Mesenchymal stem cell (in vitro differentiated cells and primary cell): ENCODE results near the gene AFM. TPM values are rescaled to one million over a fixed set of nuclear protein-coding genes. Genes with fewer than 3 reads are reported as not detected.

Experiments used
- DNase-seq: peaks from one replicate; pipeline ENCODE4 v3.0.0-alpha.2; 2013
- H2AFZ ChIP-seq: one replicate; pipeline ENCODE4 v1.6.1; 2013; ENCODE audit warnings: low read depth, mild to moderate bottlenecking, control low read depth, inconsistent platforms, low read length, moderate library complexity
- H2AK5ac ChIP-seq: 2 replicates; pipeline ENCODE4 v1.6.1; 2013; ENCODE audit warnings: low read length, moderate library complexity, mild to moderate bottlenecking, inconsistent platforms; ENCODE audit not compliant: severe bottlenecking
- H2BK120ac ChIP-seq: one replicate; pipeline ENCODE4 v1.6.1; 2013; ENCODE audit warnings: low read depth, mild to moderate bottlenecking, inconsistent platforms, low read length, moderate library complexity
- H2BK12ac ChIP-seq, 2 experiments: one replicate each; pipeline ENCODE4 v1.6.1; 2013; ENCODE audit warnings: inconsistent platforms in 2 of 2, low read length in 2 of 2, mild to moderate bottlenecking in 2 of 2, moderate library complexity in 2 of 2, control low read depth in 1 of 2
- H2BK15ac ChIP-seq: one replicate; pipeline ENCODE4 v1.6.1; 2013; ENCODE audit warnings: mild to moderate bottlenecking, low read depth, inconsistent platforms; ENCODE audit not compliant: poor library complexity, severe bottlenecking
- H2BK5ac ChIP-seq: 2 replicates; pipeline ENCODE4 v1.6.1; 2013; ENCODE audit warnings: low read depth, mild to moderate bottlenecking, low read length, control low read depth, inconsistent platforms; ENCODE audit not compliant: poor library complexity, severe bottlenecking
- H3K14ac ChIP-seq, 2 experiments: one replicate each; pipeline ENCODE4 v1.6.1; 2013; ENCODE audit warnings: inconsistent platforms in 2 of 2, low read length in 2 of 2, control low read depth in 1 of 2, mild to moderate bottlenecking in 1 of 2, moderate library complexity in 1 of 2
- H3K18ac ChIP-seq, 2 experiments: one replicate each; pipeline ENCODE4 v1.6.1; 2013; ENCODE audit warnings: inconsistent platforms in 2 of 2, low read length in 2 of 2, control low read depth in 1 of 2, low read depth in 1 of 2, mild to moderate bottlenecking in 1 of 2
- H3K23ac ChIP-seq, 2 experiments: one replicate each; pipeline ENCODE4 v1.6.1; 2013; ENCODE audit warnings: inconsistent platforms in 2 of 2, low read length in 2 of 2, mild to moderate bottlenecking in 2 of 2, moderate library complexity in 2 of 2, control low read depth in 1 of 2
- H3K27ac ChIP-seq: 2 replicates; pipeline ENCODE4 v1.5.1; 2013; ENCODE audit warnings: mild to moderate bottlenecking, moderate library complexity, low read length, control low read depth, inconsistent platforms; ENCODE audit not compliant: poor library complexity, severe bottlenecking
- H3K27me3 ChIP-seq, 2 experiments: 2 replicates each; pipeline versions ENCODE4 v1.6.1 to v1.7.0; 2013; ENCODE audit warnings: low read length in 2 of 2, mild to moderate bottlenecking in 2 of 2, moderate library complexity in 2 of 2, control low read depth in 1 of 2, inconsistent platforms in 1 of 2; ENCODE audit not compliant: control insufficient read depth in 1 of 2, insufficient read depth in 1 of 2
- H3K36me3 ChIP-seq, 2 experiments: 2 replicates each; pipeline versions ENCODE4 v1.6.1 to v1.7.0; 2013; ENCODE audit warnings: low read length in 2 of 2, control low read depth in 1 of 2, inconsistent platforms in 1 of 2, low read depth in 1 of 2, mild to moderate bottlenecking in 1 of 2; ENCODE audit not compliant: insufficient read depth in 2 of 2, control insufficient read depth in 1 of 2
- H3K4ac ChIP-seq, 2 experiments: one replicate each; pipeline ENCODE4 v1.6.1; 2013; ENCODE audit warnings: inconsistent platforms in 2 of 2, low read length in 2 of 2, mild to moderate bottlenecking in 2 of 2, moderate library complexity in 2 of 2, control low read depth in 1 of 2, low read depth in 1 of 2
- H3K4me1 ChIP-seq: 2 replicates; pipeline ENCODE4 v1.6.1; 2013; ENCODE audit warnings: low read depth, low read length, control low read depth; ENCODE audit not compliant: control insufficient read depth, insufficient read depth
- H3K4me2 ChIP-seq: 2 replicates; pipeline ENCODE4 v1.6.1; 2013; ENCODE audit warnings: low read length, mild to moderate bottlenecking, inconsistent platforms; ENCODE audit not compliant: poor library complexity, severe bottlenecking
- H3K4me3 ChIP-seq, 2 experiments: 2 replicates each; pipeline versions ENCODE4 v1.5.1 to v1.7.0; 2013; ENCODE audit warnings: low read length in 2 of 2, mild to moderate bottlenecking in 2 of 2, control low read depth in 1 of 2, low read depth in 1 of 2; ENCODE audit not compliant: insufficient read depth in 1 of 2
- H3K79me1 ChIP-seq: replicated peaks from 2 replicates; pipeline ENCODE4 v1.6.1; 2013; ENCODE audit warnings: mild to moderate bottlenecking, control low read depth, low read length, inconsistent platforms; ENCODE audit not compliant: poor library complexity, severe bottlenecking
- H3K9ac ChIP-seq: 2 replicates; pipeline ENCODE4 v1.7.0; 2013; ENCODE audit warnings: mild to moderate bottlenecking, low read length, moderate library complexity
- H3K9me3 ChIP-seq: 2 replicates; pipeline ENCODE4 v1.7.0; 2013; ENCODE audit warnings: mild to moderate bottlenecking, low read length; ENCODE audit not compliant: control insufficient read depth
- H4K8ac ChIP-seq: one replicate; pipeline ENCODE4 v1.6.1; 2013; ENCODE audit warnings: inconsistent platforms, mild to moderate bottlenecking, low read length, moderate library complexity
- H4K91ac ChIP-seq: one replicate; pipeline ENCODE4 v1.6.1; 2013; ENCODE audit warnings: mild to moderate bottlenecking, low read length, inconsistent platforms
- WGBS: methylation state at CpG from one replicate; pipeline ENCODE4 v1.1.7; 2013; ENCODE audit warnings: mixed read lengths; 5-methylcytosine and 5-hydroxymethylcytosine counted together
- polyA plus RNA-seq, 2 experiments: library from polyadenylated mRNA; stranded (reverse); fragments of 200-250 nt; gene quantifications; one replicate each; pipeline ENCODE4 v1.2.3, GENCODE V29; 2013

AFM gene, protein sequence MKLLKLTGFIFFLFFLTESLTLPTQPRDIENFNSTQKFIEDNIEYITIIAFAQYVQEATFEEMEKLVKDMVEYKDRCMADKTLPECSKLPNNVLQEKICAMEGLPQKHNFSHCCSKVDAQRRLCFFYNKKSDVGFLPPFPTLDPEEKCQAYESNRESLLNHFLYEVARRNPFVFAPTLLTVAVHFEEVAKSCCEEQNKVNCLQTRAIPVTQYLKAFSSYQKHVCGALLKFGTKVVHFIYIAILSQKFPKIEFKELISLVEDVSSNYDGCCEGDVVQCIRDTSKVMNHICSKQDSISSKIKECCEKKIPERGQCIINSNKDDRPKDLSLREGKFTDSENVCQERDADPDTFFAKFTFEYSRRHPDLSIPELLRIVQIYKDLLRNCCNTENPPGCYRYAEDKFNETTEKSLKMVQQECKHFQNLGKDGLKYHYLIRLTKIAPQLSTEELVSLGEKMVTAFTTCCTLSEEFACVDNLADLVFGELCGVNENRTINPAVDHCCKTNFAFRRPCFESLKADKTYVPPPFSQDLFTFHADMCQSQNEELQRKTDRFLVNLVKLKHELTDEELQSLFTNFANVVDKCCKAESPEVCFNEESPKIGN
- polyA plus RNA-seq (2013, experiment 1 of 2) = not detected
- polyA plus RNA-seq (2013, experiment 2 of 2) = not detected

- H4K8ac ChIP-seq = no peak within 1 kb of the TSS
- no peaks in the 10 kb centered on the region for H3K9me3 ChIP-seq
- H2BK12ac ChIP-seq = no peak within 1 kb of the TSS
- no peaks in the 10 kb centered on the region for H3K4me1 ChIP-seq
- peaks cover 0 to 10% of the 10 kb centered on the region in 2 experiments for H3K27me3 ChIP-seq
- no peak within 1 kb of the TSS for H2AK5ac ChIP-seq
- no peak within 1 kb of the TSS for H3K14ac ChIP-seq
- no peaks in the 10 kb centered on the region for H3K79me1 ChIP-seq
- H3K4me3 ChIP-seq = no peak within 1 kb of the TSS
- H3K18ac ChIP-seq = no peak within 1 kb of the TSS
- no peak within 1 kb of the TSS for H2AFZ ChIP-seq
- no peak within 1 kb of the TSS for H2BK5ac ChIP-seq
- H3K36me3 ChIP-seq = no peaks in the 10 kb centered on the region
- H3K23ac ChIP-seq = no peak within 1 kb of the TSS
- no peak within 1 kb of the TSS for H3K27ac ChIP-seq
- no peak within 1 kb of the TSS for H3K9ac ChIP-seq
- DNase-seq = no peak
- no CpG with 5 or more reads among the region's 2 CpGs for WGBS
- no peak within 1 kb of the TSS for H2BK120ac ChIP-seq
- H3K4ac ChIP-seq = no peak within 1 kb of the TSS
- no peak within 1 kb of the TSS for H2BK15ac ChIP-seq
- H3K4me2 ChIP-seq = no peak within 1 kb of the TSS
- no peak within 1 kb of the TSS for H4K91ac ChIP-seq
Measured at GRCh38 chr4:73481358-73481757, at the start of gene AFM. TSS of gene AFM (plus strand) at chr4:73481745. CDS start at chr4:73481776, 31 bp downstream.

- no peak overlapping the region for H3K4me2 ChIP-seq
- H2AFZ ChIP-seq = no peak overlapping the region
- no peak overlapping the region for H3K27ac ChIP-seq
- H2BK5ac ChIP-seq = no peak overlapping the region
- no peak overlapping the region for H2BK15ac ChIP-seq
- H3K14ac ChIP-seq = no peak overlapping the region
- H3K18ac ChIP-seq = no peak overlapping the region
- no peaks in the 10 kb centered on the region for H3K36me3 ChIP-seq
- H3K9ac ChIP-seq = no peak overlapping the region
- peaks cover 0 to 10% of the 10 kb centered on the region in 2 experiments for H3K27me3 ChIP-seq
- no peak overlapping the region for H2BK12ac ChIP-seq
- H2AK5ac ChIP-seq = no peak overlapping the region
- no peaks in the 10 kb centered on the region for H3K9me3 ChIP-seq
- no peaks in the 10 kb centered on the region for H3K79me1 ChIP-seq
- H2BK120ac ChIP-seq = no peak overlapping the region
- H4K8ac ChIP-seq = no peak overlapping the region
- no peak overlapping the region for H3K23ac ChIP-seq
- no peak overlapping the region for H3K4me3 ChIP-seq
- WGBS = no CpG with 5 or more reads among the region's 1 CpG
- no peak for DNase-seq
- H3K4ac ChIP-seq = no peak overlapping the region
- H3K4me1 ChIP-seq = no peaks in the 10 kb centered on the region
- H4K91ac ChIP-seq = no peak overlapping the region
Measured at GRCh38 chr4:73431813-73432168, 49.8 kb upstream of the AFM start.

GRCh38 chr4:73432169-73433000, 49.2 kb upstream of the AFM start:
- H3K4me1 ChIP-seq = no peaks in the 10 kb centered on the region
- no peak for DNase-seq
- no peak overlapping the region for H3K23ac ChIP-seq

GRCh38 chr4:73433140-73433539, 48.4 kb upstream of the AFM start:
- no peak overlapping the region for H4K8ac ChIP-seq
- no peak overlapping the region for H2BK120ac ChIP-seq
- WGBS = 21% methylated on average over 1 of the region's 2 CpGs
- no peaks in the 10 kb centered on the region for H3K9me3 ChIP-seq
- H3K27me3 ChIP-seq = peaks cover 0 to 10% of the 10 kb centered on the region in 2 experiments
- H2AK5ac ChIP-seq = no peak overlapping the region
- H3K14ac ChIP-seq = no peak overlapping the region
- H2BK12ac ChIP-seq = no peak overlapping the region
- H4K91ac ChIP-seq = no peak overlapping the region
- H3K27ac ChIP-seq = no peak overlapping the region
- H3K4me2 ChIP-seq = no peak overlapping the region
- no peaks in the 10 kb centered on the region for H3K4me1 ChIP-seq
- H3K79me1 ChIP-seq = no peaks in the 10 kb centered on the region
- no peak overlapping the region for H2AFZ ChIP-seq
- no peak overlapping the region for H3K23ac ChIP-seq
- H3K4me3 ChIP-seq = no peak overlapping the region
- no peak overlapping the region for H2BK15ac ChIP-seq
- DNase-seq = no peak
- no peak overlapping the region for H3K9ac ChIP-seq
- H3K18ac ChIP-seq = no peak overlapping the region
- H2BK5ac ChIP-seq = no peak overlapping the region
- no peaks in the 10 kb centered on the region for H3K36me3 ChIP-seq
- H3K4ac ChIP-seq = no peak overlapping the region

More at GRCh38 chr4:73432169-73433000, 49.2 kb upstream of the AFM start:
- H2BK5ac ChIP-seq = no peak overlapping the region
- H4K91ac ChIP-seq = no peak overlapping the region
- no peak overlapping the region for H2BK120ac ChIP-seq
- no peaks in the 10 kb centered on the region for H3K79me1 ChIP-seq
- no peak overlapping the region for H3K9ac ChIP-seq
- no peak overlapping the region for H2AK5ac ChIP-seq
- H3K18ac ChIP-seq = no peak overlapping the region
- no peaks in the 10 kb centered on the region for H3K36me3 ChIP-seq
- no peak overlapping the region for H3K4ac ChIP-seq
- H2AFZ ChIP-seq = no peak overlapping the region
- no peak overlapping the region for H4K8ac ChIP-seq
- H3K27ac ChIP-seq = no peak overlapping the region
- no peak overlapping the region for H3K4me3 ChIP-seq
- H3K27me3 ChIP-seq = peaks cover 0 to 10% of the 10 kb centered on the region in 2 experiments
- no peak overlapping the region for H2BK12ac ChIP-seq
- H2BK15ac ChIP-seq = no peak overlapping the region
- WGBS = 79% methylated on average over 4 of the region's 5 CpGs
- no peaks in the 10 kb centered on the region for H3K9me3 ChIP-seq
- no peak overlapping the region for H3K4me2 ChIP-seq
- no peak overlapping the region for H3K14ac ChIP-seq
